ENCODE measurements around the gene ITGB1BP1.
"Not testable (repeated sequence)": the region's sequence is repeated elsewhere in the genome, so short reads cannot be mapped to it uniquely, and the experiment has no call there.

ITGB1BP1 gene

DNA sequence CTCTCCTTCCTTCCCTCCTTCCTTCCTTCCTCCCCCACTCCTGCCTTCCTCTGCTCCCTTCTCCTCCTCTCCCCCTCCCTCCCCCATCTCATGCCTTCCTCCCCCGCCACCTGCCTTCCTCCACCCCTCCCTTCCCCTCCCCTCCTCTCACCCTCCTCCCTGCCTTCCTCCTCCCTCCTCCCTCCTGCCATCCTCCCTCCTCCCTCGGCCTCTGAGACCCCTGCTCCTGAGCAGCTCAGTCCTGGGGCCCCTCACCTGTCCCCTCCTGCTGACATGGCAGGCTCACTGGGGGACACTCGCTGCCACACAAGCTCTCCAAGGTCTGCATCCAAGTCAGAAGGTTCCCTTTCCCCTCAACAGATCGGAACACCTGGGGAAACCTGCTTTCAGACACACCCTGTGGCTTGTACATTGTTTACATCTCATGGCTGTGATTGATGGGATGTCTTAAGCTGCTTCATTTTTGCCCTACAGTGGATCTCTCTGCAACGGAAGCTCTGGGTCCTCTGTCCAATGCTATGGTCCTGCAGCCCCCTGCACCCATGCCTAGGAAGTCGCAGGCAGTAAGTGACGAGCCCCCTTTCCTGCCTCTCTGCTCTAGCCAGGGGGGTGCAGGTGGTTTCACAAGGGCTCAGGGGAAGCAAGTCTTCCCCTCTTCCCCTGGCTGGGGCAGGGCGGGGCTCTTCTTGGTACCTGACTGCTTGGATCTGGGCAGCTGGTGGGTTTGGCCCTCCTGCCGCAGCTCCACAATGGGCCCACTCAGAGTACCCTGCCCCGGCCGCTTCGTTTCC lies 22.9 kb downstream of the ITGB1BP1 start:
- no peak for DNase-seq

DNA sequence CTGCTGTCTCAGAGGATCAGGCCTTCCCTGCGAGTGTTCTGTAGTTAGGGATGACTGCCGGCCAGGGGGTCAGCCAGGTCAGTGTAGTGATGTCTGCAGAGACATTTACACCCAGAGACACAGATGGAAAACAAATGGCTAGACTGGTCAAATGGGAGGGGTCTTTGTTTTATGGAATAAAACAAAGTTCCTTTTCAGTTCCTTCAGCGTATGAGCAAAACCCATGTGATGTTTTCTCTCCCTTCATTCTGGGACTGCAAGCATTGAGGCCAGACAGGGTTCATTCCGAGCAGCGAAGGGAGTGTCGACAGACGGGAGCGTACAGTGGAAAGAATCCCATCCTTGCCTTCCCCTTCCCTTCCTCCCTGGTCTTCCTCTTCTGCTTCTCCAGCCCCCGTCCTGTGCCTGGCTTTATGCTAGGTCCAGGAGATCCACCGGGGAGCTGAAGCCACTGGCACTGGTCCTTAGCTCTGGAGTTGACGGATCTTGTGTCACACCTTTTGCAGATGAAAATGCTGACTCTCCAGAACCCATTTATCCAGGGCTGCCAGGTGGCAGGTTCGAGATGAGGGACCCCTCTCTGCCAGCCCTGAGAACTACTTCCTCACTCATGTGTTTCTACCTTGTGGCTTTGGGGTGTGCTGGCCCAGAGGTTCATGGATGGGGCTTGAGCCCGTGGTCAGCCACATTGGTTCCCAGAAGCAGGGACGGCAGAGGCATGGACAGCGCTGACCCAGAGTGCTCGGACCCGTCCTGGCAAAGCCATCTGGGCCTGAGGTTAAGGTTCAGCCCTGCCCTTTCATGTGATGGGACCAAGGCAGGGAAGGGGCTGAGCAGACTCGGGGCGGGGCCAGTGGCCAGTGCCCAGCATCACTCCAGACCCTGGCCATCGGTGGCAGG lies 24.2 kb downstream of the ITGB1BP1 start:
- no peak for DNase-seq

DNA sequence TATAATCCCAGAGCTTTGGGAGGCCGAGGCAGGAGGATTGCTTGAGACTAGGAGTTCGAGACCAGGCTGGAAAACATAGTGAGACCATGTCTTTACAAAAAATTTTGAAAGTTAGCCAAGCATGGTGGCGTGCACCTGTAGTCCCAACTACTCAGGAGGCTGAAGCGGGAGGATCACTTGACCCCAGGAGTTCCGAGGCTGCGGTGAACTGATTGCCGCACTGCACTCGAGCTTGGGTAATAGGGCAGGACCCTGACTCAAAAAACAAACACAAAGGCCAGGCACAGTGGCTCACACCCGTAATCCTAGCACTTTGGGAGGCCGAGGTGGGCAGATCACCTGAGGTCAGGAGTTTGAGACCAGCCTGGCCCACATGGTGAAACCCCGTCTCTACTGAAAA lies 25.1 kb downstream of the ITGB1BP1 start:
- not testable (repeated sequence) for DNase-seq

DNA sequence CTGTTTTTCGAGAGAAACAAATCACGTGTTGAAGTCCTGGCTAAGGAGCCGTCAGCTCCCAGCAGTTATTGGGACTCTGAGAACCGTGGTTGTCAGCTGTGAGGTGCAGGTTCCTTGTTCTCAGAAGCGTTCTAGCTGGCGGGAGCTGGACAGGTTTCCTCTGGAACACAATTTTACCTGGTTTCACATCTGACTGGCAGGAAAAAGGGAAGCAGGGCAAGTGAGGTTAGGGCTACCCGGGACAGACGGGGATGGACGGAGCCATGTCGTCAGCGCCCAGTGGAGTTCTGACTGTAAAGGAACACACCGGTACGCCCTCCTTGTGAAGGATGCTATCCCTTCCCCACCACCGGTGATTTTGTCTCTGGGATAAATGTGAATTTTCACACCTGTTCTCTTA lies 26.1 kb downstream of the ITGB1BP1 start:
- no peak for DNase-seq

DNA sequence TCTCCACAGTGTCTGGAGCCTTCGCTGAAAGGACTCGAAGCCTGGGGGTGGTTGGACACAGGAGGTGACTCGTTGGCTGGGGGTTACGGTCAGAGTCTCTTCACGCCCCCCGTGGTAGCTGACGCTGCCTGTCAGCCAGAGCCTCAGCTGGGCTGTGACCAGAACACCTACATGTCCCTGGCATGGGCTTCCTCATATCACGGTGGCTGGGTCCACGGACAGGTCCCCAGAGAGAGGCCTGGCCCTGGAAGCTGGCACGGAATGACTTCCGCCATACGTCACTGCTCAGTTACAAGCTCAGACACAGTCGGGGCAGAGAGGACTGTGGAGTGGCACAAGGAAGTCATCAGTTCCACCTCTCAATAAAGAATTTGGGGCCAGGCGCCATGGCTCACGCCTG lies 28.5 kb downstream of the ITGB1BP1 start:
- no peak for DNase-seq

DNA sequence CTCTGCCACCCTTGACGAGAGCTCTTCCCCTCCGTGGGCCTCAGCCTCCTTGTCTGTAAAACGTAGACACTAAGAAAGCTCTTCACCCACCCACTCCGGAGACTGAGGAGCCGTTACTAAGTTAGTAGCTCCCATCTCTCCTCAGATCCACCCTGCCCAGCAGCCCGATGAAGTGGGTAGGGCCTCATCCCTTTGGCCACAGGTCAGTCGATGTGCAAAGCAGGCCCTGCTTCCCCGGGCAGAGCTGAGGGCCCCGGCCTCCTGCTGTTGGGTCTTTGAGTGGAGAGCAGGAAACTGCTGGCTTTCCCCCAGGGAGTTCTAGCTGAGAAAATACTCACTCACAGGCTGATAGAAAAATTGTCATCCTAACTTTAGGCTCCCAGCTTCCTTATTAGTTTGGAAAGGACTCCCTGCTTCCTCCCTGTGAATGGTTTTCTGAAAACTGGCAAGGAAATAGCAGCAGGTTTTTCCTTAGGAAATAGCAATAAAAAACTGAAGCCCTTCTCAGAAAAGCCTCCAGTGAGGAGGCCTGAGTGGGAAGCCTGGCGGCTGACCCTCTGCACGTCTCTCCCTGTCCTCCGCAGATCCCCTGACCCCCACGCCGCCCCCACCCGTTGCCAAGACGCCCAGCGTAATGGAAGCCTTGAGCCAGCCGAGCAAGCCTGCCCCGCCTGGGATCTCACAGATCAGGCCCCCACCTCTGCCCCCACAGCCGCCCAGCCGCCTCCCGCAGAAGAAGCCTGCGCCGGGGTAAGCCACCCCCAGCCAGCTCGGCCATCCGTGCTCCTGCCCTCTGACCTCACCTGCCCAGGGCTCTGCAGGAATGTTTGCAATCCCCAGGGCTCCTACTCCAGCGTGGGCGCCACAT lies 30.2 kb downstream of the ITGB1BP1 start:
- DNase-seq: no peak

DNA sequence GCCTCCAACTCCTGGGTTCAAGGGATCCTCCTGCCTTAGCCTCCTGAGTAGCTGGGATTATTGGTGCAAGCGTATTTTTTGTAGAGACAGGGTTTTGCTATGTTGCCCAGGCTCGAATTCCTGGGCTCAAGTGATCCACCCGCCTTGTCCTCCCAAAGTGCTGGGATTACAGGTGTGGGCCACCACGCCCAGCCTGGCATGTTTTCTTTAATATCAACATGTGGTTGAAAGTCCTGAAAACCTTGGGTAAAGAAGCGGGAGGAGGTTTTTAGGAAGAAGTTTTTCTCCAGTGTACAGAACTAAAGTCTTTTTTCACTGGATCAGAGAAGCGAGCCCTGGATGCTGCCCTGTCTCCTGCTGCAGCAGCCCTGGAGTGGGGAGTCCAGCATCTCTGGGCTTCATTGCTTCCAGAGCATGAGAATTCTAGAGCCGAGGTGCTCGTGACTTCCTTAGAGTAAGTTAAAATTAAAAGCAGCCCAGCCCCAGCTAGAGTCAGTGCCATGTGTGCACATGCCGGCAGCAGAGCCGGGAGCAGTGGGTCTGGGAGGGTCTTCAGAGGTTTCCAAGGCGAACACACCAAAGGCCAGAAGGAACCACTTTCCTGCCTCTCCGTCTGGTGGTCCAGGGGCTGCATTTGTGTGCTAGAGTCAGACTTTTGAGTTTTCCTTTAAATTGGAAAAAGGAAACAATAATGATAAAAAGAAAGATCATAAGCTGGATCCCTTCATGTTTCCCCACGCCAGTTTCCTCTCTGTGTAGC lies 31.2 kb downstream of the ITGB1BP1 start:
- DNase-seq: no peak

DNA sequence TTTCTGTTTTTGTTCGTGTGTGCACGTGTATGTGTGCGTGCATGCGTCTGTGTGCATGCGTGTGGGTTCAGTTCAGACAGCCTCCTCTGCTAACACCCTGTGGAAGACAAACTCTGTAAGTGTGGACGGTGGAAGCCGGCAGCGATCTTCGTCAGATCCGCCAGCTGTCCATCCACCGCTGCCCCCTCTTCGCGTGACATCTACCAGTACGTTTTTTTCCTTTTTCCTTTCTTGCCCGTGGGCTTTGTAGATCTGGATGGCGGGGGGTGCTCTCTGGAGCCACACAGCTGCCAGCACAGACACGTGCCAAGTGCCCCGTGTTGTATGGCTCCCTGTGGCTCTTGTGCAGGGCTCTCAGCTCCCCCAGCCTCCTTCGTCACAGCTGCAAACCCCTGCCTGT lies 32.3 kb downstream of the ITGB1BP1 start:
- no peak for DNase-seq

DNA sequence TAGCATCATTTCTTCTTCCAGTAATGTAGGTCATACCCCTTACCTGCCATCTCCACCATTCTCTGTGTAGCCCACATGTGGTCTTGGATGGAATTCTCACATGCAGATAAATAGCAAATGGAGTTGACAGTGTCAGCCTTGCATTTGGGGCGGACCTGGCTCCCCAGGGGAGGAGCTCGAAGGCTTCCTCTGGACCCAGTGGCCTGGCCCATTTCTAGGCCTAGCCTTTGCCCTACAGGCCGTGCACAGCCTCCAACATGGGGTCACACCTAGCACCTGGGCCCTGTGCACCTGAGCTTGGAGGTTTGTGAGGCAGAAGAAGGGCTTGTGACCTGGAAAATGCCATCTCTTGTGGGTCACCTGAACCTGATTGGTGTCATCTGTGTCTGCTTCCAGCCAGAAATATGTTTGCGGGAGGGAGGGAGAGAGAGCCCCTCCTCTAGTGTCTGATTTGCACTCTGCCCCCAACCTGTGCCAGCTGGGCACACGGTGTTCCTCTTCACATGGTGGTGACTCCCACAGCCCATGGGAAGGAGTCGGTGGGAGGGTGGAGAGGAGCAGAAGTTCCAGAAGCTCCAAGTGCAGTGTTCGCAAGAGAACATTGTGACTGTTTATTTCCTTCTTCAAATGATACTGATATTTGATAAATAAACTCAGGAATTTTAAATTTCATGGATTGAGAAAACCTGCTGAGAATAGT lies 33.0 kb downstream of the ITGB1BP1 start:
- DNase-seq: no peak

DNA sequence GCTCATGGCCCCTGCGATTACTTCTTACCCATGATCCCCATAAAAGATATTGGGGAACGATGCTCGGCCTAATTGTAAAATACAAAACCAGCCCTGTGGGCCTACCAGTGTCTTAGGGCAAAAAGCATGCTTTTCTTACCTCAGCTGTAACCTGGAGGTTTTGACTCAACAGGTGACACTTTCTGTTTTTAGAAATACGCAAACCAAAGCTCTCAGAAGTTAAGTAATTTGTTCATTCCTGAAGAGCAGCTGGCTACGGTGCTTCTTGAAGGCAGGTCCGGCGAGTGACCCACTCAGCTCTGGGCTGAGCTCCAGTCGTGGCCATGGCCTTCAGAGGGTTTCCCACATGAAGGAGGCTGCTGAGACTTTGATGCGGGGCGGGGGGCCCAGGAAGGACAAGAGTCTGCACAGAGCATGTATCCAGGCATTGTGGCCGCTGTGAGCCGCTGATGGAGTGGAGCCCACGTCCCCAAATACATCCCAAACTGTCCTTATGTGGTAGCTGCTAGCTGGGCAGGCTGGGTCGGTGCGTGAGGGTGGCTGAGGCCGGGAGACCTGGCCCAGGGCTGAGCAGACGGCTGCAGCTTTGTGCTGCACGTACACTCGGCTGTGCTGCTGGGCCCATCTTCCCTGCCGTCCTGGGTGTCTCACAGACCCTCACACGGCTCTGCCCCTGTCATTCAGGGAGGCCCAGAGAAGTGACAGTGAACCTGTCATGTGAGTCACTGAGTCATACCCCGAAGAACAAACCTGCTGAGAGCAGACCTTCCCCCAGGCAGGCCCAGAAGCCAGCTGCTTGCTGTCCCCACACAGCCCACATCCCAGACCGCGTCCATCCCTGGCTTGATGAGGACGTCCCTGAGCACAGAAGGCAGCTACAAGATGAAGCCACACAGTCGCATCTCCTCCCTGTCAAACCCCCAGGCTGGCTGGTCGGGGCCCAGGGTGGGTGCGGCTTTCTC lies 34.1 kb downstream of the ITGB1BP1 start:
- DNase-seq: no peak

DNA sequence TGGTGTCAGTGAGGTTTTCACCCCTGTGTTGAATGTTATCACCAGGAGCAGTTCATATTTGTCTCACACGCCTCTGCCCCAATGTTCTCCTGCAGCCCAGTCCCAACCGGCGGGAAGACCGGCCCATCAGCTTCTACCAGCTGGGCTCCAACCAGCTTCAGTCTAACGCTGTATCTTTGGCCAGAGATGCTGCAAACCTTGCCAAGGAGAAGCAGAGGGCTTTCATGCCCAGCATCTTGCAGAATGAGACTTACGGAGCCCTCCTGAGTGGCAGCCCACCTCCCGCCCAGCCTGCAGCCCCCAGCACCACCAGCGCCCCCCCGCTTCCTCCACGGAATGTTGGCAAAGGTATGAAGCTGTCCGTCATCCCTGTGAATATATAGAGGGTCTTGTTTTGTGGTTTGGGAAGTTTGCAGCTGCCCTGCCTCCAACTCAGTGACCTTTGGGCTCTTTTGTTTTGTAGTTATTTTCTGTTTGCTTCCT lies 35.1 kb downstream of the ITGB1BP1 start:
- no peak for DNase-seq

DNA sequence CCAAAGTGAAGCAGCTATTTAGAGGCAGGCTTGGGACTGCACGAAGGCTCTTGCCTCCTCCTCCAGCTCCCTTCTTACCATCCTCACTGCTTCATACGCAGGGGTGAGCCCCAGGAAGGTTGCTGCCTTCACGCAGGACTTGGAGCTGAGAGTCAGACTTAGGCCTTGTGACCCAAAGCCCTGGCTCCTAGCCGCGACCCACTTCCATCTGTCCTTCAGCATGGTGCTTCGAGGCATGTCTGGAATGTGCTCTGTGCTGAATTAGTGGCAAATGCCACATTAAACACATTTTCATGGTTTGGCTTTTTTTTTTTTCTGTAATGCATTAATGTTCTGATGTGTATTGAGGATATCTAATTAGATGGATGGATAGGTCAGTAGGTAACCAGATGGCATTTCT lies 37.5 kb downstream of the ITGB1BP1 start:
- DNase-seq: no peak

DNA sequence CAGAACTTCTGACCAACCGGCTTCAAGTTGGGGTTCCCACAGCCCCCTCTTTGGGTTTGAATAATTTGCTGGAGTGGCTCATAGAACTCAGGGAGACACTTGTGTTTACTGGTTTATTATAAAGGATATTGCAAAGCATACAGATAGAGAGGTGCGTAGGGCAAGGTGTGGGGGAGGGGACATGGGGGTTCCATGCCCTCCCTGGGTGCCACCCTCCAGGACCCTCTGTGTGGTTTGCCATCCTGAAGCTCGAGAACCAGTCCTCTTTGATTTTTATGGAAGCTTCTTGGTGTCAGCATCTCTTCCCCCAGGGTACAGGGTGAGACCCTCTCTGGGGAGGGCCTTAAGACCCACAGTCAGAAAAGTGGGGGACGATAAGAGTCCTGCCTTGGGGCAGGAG lies 38.8 kb downstream of the ITGB1BP1 start:
- no peak for DNase-seq

DNA sequence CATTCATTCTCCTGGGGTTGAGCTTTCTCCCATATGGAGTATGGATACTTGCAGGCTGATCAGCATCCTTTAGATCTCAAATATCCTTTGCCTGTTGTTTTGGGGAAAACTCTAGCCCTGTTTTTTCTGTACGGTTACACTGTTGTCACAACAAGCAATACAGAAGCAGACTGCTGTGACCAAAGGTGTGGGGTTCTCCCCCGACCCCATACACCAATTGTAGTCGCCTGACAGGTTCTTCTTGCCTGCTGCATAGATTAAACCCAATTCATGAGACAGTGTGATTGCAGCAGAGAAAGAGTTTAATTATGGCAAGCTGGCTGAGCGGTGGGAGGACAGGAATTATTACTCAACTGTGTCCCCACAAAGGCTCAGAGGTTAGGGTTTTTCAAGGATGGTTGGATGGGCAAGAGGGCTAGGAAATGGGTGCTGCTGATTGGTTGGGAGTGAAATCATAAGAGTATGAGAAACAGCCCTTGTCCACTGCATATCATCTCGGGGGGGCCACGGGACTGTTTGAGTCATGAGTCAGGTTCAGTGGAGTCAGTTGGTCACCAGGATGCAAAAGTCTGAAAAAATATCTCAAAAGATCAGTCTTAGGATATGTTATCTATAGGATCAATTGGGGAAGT lies 40.6 kb downstream of the ITGB1BP1 start:
- DNase-seq: no peak

DNA sequence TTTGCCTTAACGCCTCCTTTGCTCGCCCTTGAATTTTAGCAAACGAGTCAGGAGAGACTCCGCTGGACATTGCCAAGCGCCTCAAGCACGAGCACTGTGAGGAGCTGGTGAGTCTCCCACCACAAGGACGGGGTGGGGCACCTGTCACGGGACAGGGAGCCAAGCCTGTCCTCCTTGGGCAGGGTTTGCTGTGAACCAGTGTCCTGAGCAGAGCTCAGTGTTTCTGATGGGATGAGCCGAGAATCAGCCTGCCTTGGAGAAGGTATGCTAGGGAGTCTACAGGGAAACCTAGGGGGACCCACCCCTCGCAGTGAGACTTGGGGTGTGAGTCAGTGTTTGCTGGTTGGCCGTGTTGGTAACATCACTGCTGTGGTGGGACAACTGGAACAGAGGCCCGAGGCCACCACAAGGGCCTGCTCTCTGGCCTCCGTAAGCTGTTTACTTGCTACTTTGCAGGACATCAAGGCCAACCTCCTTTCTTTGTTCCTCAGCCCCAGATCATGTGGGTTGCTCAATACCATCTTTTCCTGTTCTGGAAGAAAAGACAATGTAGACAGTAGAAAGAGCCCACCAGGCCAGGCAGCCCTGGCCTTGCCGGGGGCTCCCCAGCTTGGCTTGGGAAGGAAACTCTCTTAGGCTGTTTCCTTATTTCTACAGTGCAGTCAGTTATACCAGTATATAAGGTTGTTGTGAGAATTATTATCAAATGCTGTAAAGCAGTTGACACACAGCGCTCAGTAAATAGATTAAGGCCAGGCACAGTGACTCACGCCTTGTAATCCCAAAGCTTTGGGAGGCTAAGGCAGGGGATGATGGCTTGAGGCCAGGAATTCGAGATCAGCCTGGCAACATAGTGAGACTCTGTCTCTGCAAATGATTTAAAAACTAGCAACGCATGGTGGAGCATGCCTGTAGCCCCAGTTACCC lies 42.4 kb downstream of the ITGB1BP1 start:
- no peak for DNase-seq

DNA sequence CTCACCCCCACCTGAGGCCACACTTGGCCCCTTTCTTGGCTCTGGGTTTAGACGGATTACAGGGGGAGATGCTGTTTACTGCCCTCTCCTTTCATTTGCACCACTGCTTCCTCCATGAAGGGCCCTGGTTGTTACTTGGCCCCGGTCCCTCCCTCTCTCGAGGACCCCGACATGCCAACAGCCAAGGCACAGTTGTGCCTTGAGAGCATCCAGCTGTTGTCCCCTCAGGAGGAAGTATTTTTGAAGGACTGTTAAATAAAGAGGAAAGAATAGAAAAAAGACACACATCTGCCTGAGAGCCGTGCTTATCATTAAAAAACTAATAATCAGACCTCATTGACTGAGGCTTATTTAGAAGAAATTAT lies 44.0 kb downstream of the ITGB1BP1 start:
- DNase-seq: no peak

DNA sequence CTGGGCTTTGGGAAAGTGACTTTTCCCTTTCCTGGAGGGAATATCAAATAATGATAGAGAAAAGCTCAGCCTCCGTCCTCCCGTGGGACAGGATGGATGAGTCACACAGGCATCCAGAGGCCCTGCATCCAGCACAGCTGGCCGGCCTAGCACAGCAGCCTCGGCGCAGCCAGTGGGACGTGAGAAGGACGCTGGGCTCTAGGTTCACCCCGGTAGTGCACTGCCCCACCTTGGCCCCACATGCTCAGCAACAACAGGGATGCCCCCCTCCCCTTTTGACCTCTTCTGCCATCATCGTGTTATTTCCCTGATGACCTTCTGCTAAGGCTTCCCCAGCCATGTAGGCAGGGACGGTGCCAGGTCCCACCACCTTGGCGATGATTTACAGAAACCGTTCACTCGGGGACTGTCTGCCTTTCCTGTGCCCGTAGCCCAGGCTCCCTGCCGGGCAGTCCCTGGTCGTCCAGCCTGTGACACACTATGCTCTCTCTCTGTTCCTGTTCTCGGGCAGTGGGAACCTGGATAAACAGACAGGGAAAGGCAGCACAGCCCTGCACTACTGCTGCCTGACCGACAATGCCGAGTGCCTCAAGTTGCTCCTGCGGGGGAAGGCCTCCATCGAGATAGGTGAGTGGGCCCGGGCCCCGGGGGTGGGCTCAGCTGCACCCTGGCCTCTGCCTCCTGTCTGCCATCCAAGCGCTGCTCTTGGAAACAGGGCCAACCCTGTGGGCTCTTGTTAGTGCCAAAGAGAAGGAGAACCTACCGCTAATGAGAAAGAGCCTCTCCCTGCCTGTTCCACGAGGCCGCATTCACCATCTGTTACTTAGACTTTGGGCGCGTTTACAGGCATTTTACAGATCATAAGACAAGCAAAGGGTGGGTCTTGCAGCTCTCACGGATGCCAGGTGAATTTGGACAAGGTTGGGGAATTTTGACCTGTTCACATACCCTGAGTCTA lies 44.6 kb downstream of the ITGB1BP1 start:
- no peak for DNase-seq
